Adipocyte (in vitro differentiated cells): ENCODE data around the gene PTPRG.

Source experiments
- DNase-seq: peaks from one replicate; pipeline ENCODE4 v3.0.0-alpha.2; 2015; ENCODE audit warnings: low read depth
- H3K27me3 ChIP-seq: replicated peaks from 2 replicates; pipeline ENCODE4 v1.7.0; 2013; ENCODE audit warnings: mild to moderate bottlenecking, low read length, moderate library complexity; ENCODE audit not compliant: control insufficient read depth, insufficient read depth
- H3K36me3 ChIP-seq: 2 replicates; pipeline ENCODE4 v1.7.0; 2013; ENCODE audit warnings: low read length, mild to moderate bottlenecking, moderate library complexity; ENCODE audit not compliant: control insufficient read depth, insufficient read depth, severe bottlenecking
- H3K4me1 ChIP-seq: 2 replicates; pipeline ENCODE4 v1.7.0; 2013; ENCODE audit warnings: mild to moderate bottlenecking, low read length, moderate library complexity; ENCODE audit not compliant: control insufficient read depth, insufficient read depth
- H3K4me3 ChIP-seq: 2 replicates; pipeline ENCODE4 v1.7.0; 2013; ENCODE audit warnings: mild to moderate bottlenecking, low read length, moderate library complexity
- H3K9ac ChIP-seq: 2 replicates; pipeline ENCODE4 v1.7.0; 2013; ENCODE audit warnings: mild to moderate bottlenecking, low read length, moderate library complexity
- H3K9me3 ChIP-seq: 2 replicates; pipeline ENCODE4 v1.7.0; 2013; ENCODE audit warnings: mild to moderate bottlenecking, low read length, moderate library complexity; ENCODE audit not compliant: control insufficient read depth

Gene PTPRG

GRCh38 chr3:61575893-61576292 lies 14.5 kb downstream of the PTPRG start:
- no peak for DNase-seq
- H3K9ac ChIP-seq = peak overlapping the region; percentile 48
- H3K9me3 ChIP-seq = no peaks in the 10 kb centered on the region
- H3K4me1 ChIP-seq = peaks cover 42% of the 10 kb centered on the region
- H3K27me3 ChIP-seq = no peaks in the 10 kb centered on the region
- no peak overlapping the region for H3K4me3 ChIP-seq
- H3K36me3 ChIP-seq = no peaks in the 10 kb centered on the region

- Histone ChIP-seq H3K4me1 (peaks cover 28% of the 10 kb centered on the region), H3K9ac (no peak overlapping the region), H3K27me3 (no peaks in the 10 kb centered on the region), H3K9me3 (no peaks in the 10 kb centered on the region), H3K4me3 (no peak overlapping the region), H3K36me3 (no peaks in the 10 kb centered on the region)
- no peak for DNase-seq
Measured at GRCh38 chr3:61577760-61578159, 16.4 kb downstream of the PTPRG start.

- Histone ChIP-seq H3K4me3 (no peak overlapping the region), H3K9me3 (no peaks in the 10 kb centered on the region), H3K36me3 (no peaks in the 10 kb centered on the region), H3K27me3 (no peaks in the 10 kb centered on the region), H3K9ac (no peak overlapping the region), H3K4me1 (peaks cover 26% of the 10 kb centered on the region)
- DNase-seq = no peak
Measured at GRCh38 chr3:61578667-61579367, 17.4 kb downstream of the PTPRG start.

- Histone ChIP-seq H3K4me3 (no peak overlapping the region), H3K9me3 (no peaks in the 10 kb centered on the region), H3K36me3 (no peaks in the 10 kb centered on the region), H3K27me3 (no peaks in the 10 kb centered on the region), H3K4me1 (peaks cover 17% of the 10 kb centered on the region), H3K9ac (no peak overlapping the region)
- DNase-seq = no peak
Measured at GRCh38 chr3:61579685-61580084, 18.3 kb downstream of the PTPRG start.

- Histone ChIP-seq H3K27me3 (no peaks in the 10 kb centered on the region), H3K4me3 (no peak overlapping the region), H3K4me1 (peaks cover 6% of the 10 kb centered on the region), H3K9ac (no peak overlapping the region), H3K9me3 (no peaks in the 10 kb centered on the region), H3K36me3 (no peaks in the 10 kb centered on the region)
- DNase-seq = peak; percentile 33
Measured at GRCh38 chr3:61580982-61581643, 19.7 kb downstream of the PTPRG start.

GRCh38 chr3:61582287-61582686 lies 20.9 kb downstream of the PTPRG start:
- Histone ChIP-seq H3K27me3 (no peaks in the 10 kb centered on the region), H3K36me3 (no peaks in the 10 kb centered on the region), H3K4me3 (no peak overlapping the region), H3K4me1 (peaks cover 3% of the 10 kb centered on the region), H3K9ac (no peak overlapping the region), H3K9me3 (no peaks in the 10 kb centered on the region)
- no peak for DNase-seq

GRCh38 chr3:61582846-61583245 lies 21.5 kb downstream of the PTPRG start:
- Histone ChIP-seq H3K4me3 (no peak overlapping the region), H3K36me3 (no peaks in the 10 kb centered on the region), H3K9me3 (no peaks in the 10 kb centered on the region), H3K9ac (no peak overlapping the region), H3K27me3 (no peaks in the 10 kb centered on the region), H3K4me1 (peaks cover 3% of the 10 kb centered on the region)
- DNase-seq = no peak

GRCh38 chr3:61583890-61584875 lies 22.8 kb downstream of the PTPRG start:
- Histone ChIP-seq H3K9me3 (no peaks in the 10 kb centered on the region), H3K9ac (no peak overlapping the region), H3K27me3 (no peaks in the 10 kb centered on the region), H3K36me3 (peaks cover 7% of the 10 kb centered on the region), H3K4me1 (peaks cover 3% of the 10 kb centered on the region), H3K4me3 (no peak overlapping the region)
- no peak for DNase-seq

GRCh38 chr3:61589856-61590255 lies 28.5 kb downstream of the PTPRG start:
- peak; percentile 24 for DNase-seq
- Histone ChIP-seq H3K27me3 (no peaks in the 10 kb centered on the region), H3K9ac (no peak overlapping the region), H3K36me3 (peaks cover 9% of the 10 kb centered on the region), H3K4me1 (peaks cover 31% of the 10 kb centered on the region), H3K9me3 (no peaks in the 10 kb centered on the region), H3K4me3 (no peak overlapping the region)

GRCh38 chr3:61591300-61591699 lies 29.9 kb downstream of the PTPRG start:
- H3K36me3 ChIP-seq = peaks cover 9% of the 10 kb centered on the region
- DNase-seq = no peak
- H3K9ac ChIP-seq = no peak overlapping the region
- H3K27me3 ChIP-seq = no peaks in the 10 kb centered on the region
- H3K9me3 ChIP-seq = no peaks in the 10 kb centered on the region
- H3K4me1 ChIP-seq = peaks cover 45% of the 10 kb centered on the region
- no peak overlapping the region for H3K4me3 ChIP-seq

- H3K4me3 ChIP-seq = no peak overlapping the region
- DNase-seq = no peak
- H3K9me3 ChIP-seq = no peaks in the 10 kb centered on the region
- H3K9ac ChIP-seq = peak overlapping the region; percentile 79
- H3K27me3 ChIP-seq = no peaks in the 10 kb centered on the region
- H3K36me3 ChIP-seq = peaks cover 8% of the 10 kb centered on the region
- peaks cover 67% of the 10 kb centered on the region for H3K4me1 ChIP-seq
Measured at GRCh38 chr3:61593446-61594029, 32.2 kb downstream of the PTPRG start.
